Mucosa of descending colon (tissue), 3 donors: ENCODE results near the gene C1RL. TPM values are rescaled to one million over a fixed set of nuclear protein-coding genes. Genes with fewer than 3 reads are reported as not detected.

Experiments
- ATAC-seq: fragments of 200-7000 bp; cut with Tn5 transposase; one replicate; pipeline ENCODE4 v1.9.1; 2020; ENCODE audit warnings: mild to moderate bottlenecking, moderate library complexity
- DNase-seq, 3 donors: peaks; one replicate each; pipeline ENCODE4 v3.0.0-alpha.2; 2020
- H3K36me3 ChIP-seq: fragments of 200-600 bp; one replicate; pipeline ENCODE4 v1.8.0; 2021; ENCODE audit warnings: low read depth, mild to moderate bottlenecking
- H3K4me1 ChIP-seq: fragments of 200-600 bp; one replicate; pipeline ENCODE4 v1.8.0; 2021; ENCODE audit warnings: low read depth, mild to moderate bottlenecking
- H3K4me3 ChIP-seq: fragments of 200-600 bp; one replicate; pipeline ENCODE4 v1.8.0; 2021; ENCODE audit warnings: mild to moderate bottlenecking
- H3K9me3 ChIP-seq: fragments of 200-600 bp; one replicate; pipeline ENCODE4 v1.8.0; 2021; ENCODE audit warnings: mild to moderate bottlenecking
- intact Hi-C, 2 donors: fragments of 100-400 bp; cut with DNase I in 1 of 2; cut with micrococcal nuclease in 1 of 2; formaldehyde crosslinking; loops; one replicate each; pipeline versions ENCODE4 v1.11.0 to v1.11.1; 2022; cut with DNase I, micrococcal nuclease
- total RNA-seq, 3 donors: library from RNA; stranded (reverse); fragmentation: NEBNext Ultra II Directional in 2 of 3; extraction: Animal tissue kit (Norgen Biotek cat#: 25700) in 2 of 3; gene quantifications; one replicate each; pipeline versions ENCODE4 v1.2.1 to v1.2.4, GENCODE V29; 2021 to 2023
- TF ChIP-seq, protein P1 (sequence below): fragments of 200-600 bp; IDR thresholded peaks from one replicate; pipeline ENCODE4 v1.8.0; 2022; ENCODE audit warnings: antibody characterized with exemption, mild to moderate bottlenecking
- donor health status: DM: no; HTN: no; CAD: no; lungs with moderate emphysema.
- donor health status: DM: no; HTN: no; CAD: no.
- donor health status: DM: no; HTN: yes; CAD: no.

Gene C1RL
- total RNA-seq, 3 donors from 2014 or later: 47.5 to 61.4 (median 49.4) TPM

DNA sequence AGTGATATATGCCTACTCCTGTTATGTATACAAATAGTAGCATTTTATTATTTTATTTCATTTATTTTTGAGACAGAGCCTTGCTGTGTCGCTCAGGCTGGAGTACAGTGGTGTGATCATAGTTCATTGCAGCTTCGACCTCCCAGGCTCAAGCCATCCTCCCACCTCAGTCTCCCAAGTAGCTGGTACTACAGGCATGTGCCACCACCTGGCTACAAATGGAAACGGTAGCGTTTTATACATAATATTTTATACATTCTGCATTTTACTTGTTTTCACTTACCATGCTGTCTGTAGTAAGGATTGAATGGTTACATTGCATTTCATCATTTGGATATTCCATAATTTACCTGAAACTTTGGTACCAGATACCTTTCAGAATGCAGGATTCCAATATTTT is 30.9 kb downstream of the C1RL start:
- no peaks in the 10 kb centered on the region for H3K4me1 ChIP-seq
- no peak overlapping the region for H3K4me3 ChIP-seq
- TF ChIP-seq, protein P1, sequence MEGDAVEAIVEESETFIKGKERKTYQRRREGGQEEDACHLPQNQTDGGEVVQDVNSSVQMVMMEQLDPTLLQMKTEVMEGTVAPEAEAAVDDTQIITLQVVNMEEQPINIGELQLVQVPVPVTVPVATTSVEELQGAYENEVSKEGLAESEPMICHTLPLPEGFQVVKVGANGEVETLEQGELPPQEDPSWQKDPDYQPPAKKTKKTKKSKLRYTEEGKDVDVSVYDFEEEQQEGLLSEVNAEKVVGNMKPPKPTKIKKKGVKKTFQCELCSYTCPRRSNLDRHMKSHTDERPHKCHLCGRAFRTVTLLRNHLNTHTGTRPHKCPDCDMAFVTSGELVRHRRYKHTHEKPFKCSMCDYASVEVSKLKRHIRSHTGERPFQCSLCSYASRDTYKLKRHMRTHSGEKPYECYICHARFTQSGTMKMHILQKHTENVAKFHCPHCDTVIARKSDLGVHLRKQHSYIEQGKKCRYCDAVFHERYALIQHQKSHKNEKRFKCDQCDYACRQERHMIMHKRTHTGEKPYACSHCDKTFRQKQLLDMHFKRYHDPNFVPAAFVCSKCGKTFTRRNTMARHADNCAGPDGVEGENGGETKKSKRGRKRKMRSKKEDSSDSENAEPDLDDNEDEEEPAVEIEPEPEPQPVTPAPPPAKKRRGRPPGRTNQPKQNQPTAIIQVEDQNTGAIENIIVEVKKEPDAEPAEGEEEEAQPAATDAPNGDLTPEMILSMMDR: no peak
- H3K9me3 ChIP-seq: no peaks in the 10 kb centered on the region
- H3K36me3 ChIP-seq: no peaks in the 10 kb centered on the region
- no peak for DNase-seq
- no peak for ATAC-seq
- intact Hi-C loops: no loop called here

DNA sequence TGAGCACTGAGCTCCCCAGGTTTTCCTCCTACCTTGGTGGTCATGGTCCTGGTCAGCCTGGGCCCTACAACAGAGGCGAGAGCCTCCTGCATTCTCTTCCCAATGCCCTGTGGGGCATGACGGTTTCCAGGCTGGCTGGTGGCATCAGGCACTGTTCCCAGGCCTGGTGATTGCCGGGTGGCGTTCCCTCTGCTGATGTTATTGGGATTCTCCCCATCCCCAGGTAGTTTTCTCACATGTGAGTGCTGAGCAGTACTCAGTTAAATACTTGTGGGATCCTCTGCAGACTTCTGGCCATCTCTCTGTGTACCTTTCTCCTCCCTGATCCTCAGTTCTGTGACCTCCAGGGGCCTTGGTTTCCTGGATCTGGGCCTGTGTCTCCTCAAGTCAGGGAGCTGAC is 32.5 kb downstream of the C1RL start:
- Histone ChIP-seq H3K9me3 (no peaks in the 10 kb centered on the region), H3K4me1 (no peaks in the 10 kb centered on the region), H3K4me3 (no peak overlapping the region), H3K36me3 (no peaks in the 10 kb centered on the region)
- no peak for ATAC-seq
- TF ChIP-seq, protein P1: no peak
- intact Hi-C loops: no loop called here
- no peak for DNase-seq

DNA sequence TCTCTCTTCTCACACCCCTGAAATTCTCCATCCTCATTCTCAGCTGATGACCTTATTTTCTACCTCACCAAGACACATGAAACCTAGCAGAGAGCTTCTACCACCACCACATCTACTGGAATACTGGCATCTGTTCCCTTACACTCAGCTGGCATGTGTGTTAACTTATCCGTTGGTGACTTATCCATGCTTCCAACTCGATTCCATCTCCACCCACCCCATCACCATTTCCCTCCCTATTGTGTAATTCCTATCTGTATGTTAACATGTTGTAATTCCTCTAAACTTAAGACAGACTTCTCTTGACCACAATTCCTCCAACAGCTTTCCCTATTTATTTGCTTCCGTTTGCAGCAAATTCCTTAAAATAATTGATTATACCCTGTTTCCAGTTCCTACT is 33.1 kb downstream of the C1RL start:
- ATAC-seq: no peak
- TF ChIP-seq, protein P1: no peak
- no peak overlapping the region for H3K4me3 ChIP-seq
- H3K36me3 ChIP-seq: no peaks in the 10 kb centered on the region
- H3K9me3 ChIP-seq: no peaks in the 10 kb centered on the region
- no peaks in the 10 kb centered on the region for H3K4me1 ChIP-seq
- no peak for DNase-seq
- intact Hi-C loops: no loop called here

DNA sequence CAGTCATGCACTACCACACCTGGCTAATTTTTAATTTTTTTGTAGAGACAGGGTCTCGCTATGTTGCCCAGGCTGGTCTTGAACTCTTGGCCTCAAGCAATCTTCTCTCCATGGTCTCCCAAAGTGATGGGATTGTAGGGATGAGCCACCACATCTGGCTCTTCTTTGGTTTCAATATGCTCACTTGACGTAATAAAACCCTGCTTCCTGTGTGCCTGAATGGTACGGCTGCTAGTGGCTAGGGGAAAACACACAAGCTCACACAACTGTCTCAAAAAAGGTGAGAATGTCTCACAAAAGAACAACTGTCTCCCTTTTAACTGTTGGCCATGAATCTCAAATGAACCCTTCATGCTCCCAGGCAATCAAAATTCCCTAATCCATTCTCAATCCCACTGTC is 33.5 kb downstream of the C1RL start:
- H3K4me1 ChIP-seq: no peaks in the 10 kb centered on the region
- TF ChIP-seq, protein P1: no peak
- ATAC-seq (no peak), DNase-seq (no peak)
- no peak overlapping the region for H3K4me3 ChIP-seq
- no peaks in the 10 kb centered on the region for H3K9me3 ChIP-seq
- H3K36me3 ChIP-seq: no peaks in the 10 kb centered on the region
- intact Hi-C loops: no loop called here

DNA sequence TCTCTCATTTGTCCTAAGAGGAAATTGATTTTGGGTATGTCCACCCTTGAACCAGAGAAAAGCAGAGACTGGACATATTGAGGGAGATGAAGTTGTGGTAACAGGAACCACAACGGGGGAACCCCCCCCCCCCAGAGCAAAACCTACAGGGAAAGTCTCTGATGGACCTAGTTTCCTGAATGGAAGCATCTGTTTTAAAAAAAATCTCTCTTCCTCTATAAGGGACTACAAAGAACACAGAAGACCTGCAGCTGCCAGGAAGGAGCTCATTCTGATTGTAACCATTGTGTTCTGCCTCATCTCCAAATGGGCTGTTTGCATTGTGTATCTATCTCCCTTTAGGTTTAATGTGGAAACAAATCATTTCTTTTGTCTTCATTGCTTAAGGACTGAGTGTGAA is 35.1 kb downstream of the C1RL start:
- no peaks in the 10 kb centered on the region for H3K9me3 ChIP-seq
- intact Hi-C loops: no loop called here
- H3K4me1 ChIP-seq: no peaks in the 10 kb centered on the region
- no peak overlapping the region for H3K4me3 ChIP-seq
- no peak for ATAC-seq
- no peak for DNase-seq
- TF ChIP-seq, protein P1: no peak
- no peaks in the 10 kb centered on the region for H3K36me3 ChIP-seq

DNA sequence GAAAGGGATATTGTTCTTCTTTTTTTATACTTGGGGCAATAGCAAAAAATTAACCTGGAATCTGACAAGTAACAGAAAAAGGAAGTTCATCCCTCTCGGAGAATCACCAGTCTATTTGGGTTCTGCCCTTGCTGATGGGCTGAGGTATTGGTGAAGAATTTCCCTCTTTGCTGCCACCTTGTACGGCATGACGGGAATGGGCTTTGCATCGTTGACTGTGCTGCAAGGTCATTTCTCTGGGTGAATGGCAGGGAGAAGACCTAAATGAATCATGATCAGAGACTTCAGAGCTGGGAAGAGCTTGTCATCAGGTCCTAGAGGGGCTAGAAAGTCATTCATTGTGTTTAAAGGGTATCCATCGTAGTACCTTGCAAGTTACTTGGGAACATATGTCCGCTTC is 36.5 kb downstream of the C1RL start:
- TF ChIP-seq, protein P1: no peak
- intact Hi-C loops: no loop called here
- H3K4me1 ChIP-seq: no peaks in the 10 kb centered on the region
- DNase-seq (no peak), ATAC-seq (no peak)
- no peaks in the 10 kb centered on the region for H3K36me3 ChIP-seq
- H3K9me3 ChIP-seq: no peaks in the 10 kb centered on the region
- H3K4me3 ChIP-seq: no peak overlapping the region
